H1 (cell line): ENCODE results near the gene SLC7A7. TPM values are rescaled to one million over a fixed set of nuclear protein-coding genes. Genes with fewer than 3 reads are reported as not detected.

Experiments used
- CTCF ChIA-PET: fragments of 300-600 bp; sonication (Branson Sonifier 250); formaldehyde crosslinking; loops from one replicate; lab custom pipeline; 2021; ENCODE audit not compliant: partially characterized antibody; lab: Charles Lee
- POLR2A ChIA-PET: fragments of 300-600 bp; sonication (Branson Sonifier 250); formaldehyde crosslinking; loops from one replicate; lab custom pipeline; 2021; ENCODE audit warnings: inconsistent platforms; ENCODE audit not compliant: partially characterized antibody; lab: Charles Lee
- DNase-seq, 2 experiments: peaks; one replicate each; pipeline versions ENCODE4 v3.0.0 to v3.0.0-alpha.2; 2010 to 2022; ENCODE audit warnings: low spot score in 2 of 2, low read depth in 1 of 2, mixed read lengths in 1 of 2
- FAIRE-seq: peaks from 2 replicates; lab custom pipeline; 2011; peaks lifted over from hg19 to GRCh38; lab: Jason Lieb, UNC
- H2AFZ ChIP-seq: 2 replicates; pipeline ENCODE4 v1.8.1; 2012; ENCODE audit warnings: low read length, inconsistent platforms
- H2AK5ac ChIP-seq: 2 replicates; pipeline ENCODE4 v1.6.1; 2013; ENCODE audit warnings: low read depth, low read length
- H2BK120ac ChIP-seq: replicated peaks from 2 replicates; pipeline ENCODE3; 2013; ENCODE audit warnings: low read depth, low read length, inconsistent platforms
- H2BK12ac ChIP-seq: 2 replicates; pipeline ENCODE4 v1.6.1; 2013; ENCODE audit warnings: low read depth, low read length
- H2BK15ac ChIP-seq: 2 replicates; pipeline ENCODE4 v1.6.1; 2013; ENCODE audit warnings: low read length
- H2BK20ac ChIP-seq: 2 replicates; pipeline ENCODE4 v1.6.1; 2013; ENCODE audit warnings: low read length
- H2BK5ac ChIP-seq: 2 replicates; pipeline ENCODE4 v1.6.1; 2013; ENCODE audit warnings: low read depth, low read length
- H3K14ac ChIP-seq: 2 replicates; pipeline ENCODE4 v1.6.1; 2013; ENCODE audit warnings: inconsistent platforms; ENCODE audit not compliant: insufficient read length
- H3K18ac ChIP-seq: 2 replicates; pipeline ENCODE4 v1.6.1; 2013; ENCODE audit warnings: low read length; ENCODE audit errors: extremely low read depth
- H3K23ac ChIP-seq: 2 replicates; pipeline ENCODE4 v1.6.1; 2013; ENCODE audit warnings: inconsistent platforms; ENCODE audit not compliant: insufficient read length
- H3K23me2 ChIP-seq: 2 replicates; pipeline ENCODE4 v1.6.1; 2013; ENCODE audit warnings: low read depth, low read length
- H3K27ac ChIP-seq: 2 replicates; pipeline ENCODE4 v1.6.1; 2011; ENCODE audit warnings: low read depth, low read length, inconsistent platforms
- H3K27me3 ChIP-seq, 4 experiments: replicated peaks in 1 of 4; 1 replicate in 1 of 4; 2 replicates in 3 of 4; pipeline versions ENCODE4 v1.6.1 to v1.8.1; 2011 to 2013; ENCODE audit warnings: low read length in 3 of 4, mild to moderate bottlenecking in 3 of 4, inconsistent platforms in 2 of 4, mixed read lengths in 2 of 4, moderate library complexity in 1 of 4; ENCODE audit not compliant: control insufficient read depth in 3 of 4, insufficient read depth in 3 of 4; ENCODE audit errors: extremely low read depth in 1 of 4
- H3K36me3 ChIP-seq, 4 experiments: 2 replicates each; pipeline versions ENCODE4 v1.6.1 to v1.8.1; 2011 to 2013; ENCODE audit warnings: mild to moderate bottlenecking in 4 of 4, low read length in 3 of 4, moderate library complexity in 2 of 4, control low read depth in 1 of 4, inconsistent platforms in 1 of 4; ENCODE audit not compliant: insufficient read depth in 4 of 4, control insufficient read depth in 2 of 4
- H3K4ac ChIP-seq: replicated peaks from 2 replicates; pipeline ENCODE3; 2013; ENCODE audit warnings: low read length, low read depth, mixed read lengths, inconsistent platforms; ENCODE audit not compliant: insufficient read length
- H3K4me1 ChIP-seq, 4 experiments: replicated peaks in 1 of 4; 1 replicate in 1 of 4; 2 replicates in 3 of 4; pipeline versions ENCODE4 v1.6.1 to v1.8.1; 2011 to 2013; ENCODE audit warnings: low read length in 3 of 4, inconsistent platforms in 2 of 4, mixed read lengths in 1 of 4; ENCODE audit not compliant: insufficient read depth in 4 of 4, control insufficient read depth in 3 of 4
- H3K4me2 ChIP-seq, 2 experiments: 2 replicates each; pipeline versions ENCODE4 v1.6.1 to v1.8.1; 2011 to 2013; ENCODE audit warnings: low read depth in 2 of 2, low read length in 2 of 2, control low read depth in 1 of 2, inconsistent platforms in 1 of 2, mild to moderate bottlenecking in 1 of 2; ENCODE audit not compliant: insufficient read depth in 1 of 2
- H3K4me3 ChIP-seq, 4 experiments: fragments of 200-600, 300-600 bp in 1 of 4; sonication (generic), shearing (Covaris generic), sonication (Bioruptor Twin) in 1 of 4; 2 replicates each; pipeline versions ENCODE4 v1.5.1 to v1.8.1; 2011 to 2016; ENCODE audit warnings: low read length in 4 of 4, low read depth in 3 of 4, control low read depth in 2 of 4, inconsistent platforms in 2 of 4, mild to moderate bottlenecking in 2 of 4, mixed read lengths in 1 of 4, moderate library complexity in 1 of 4; ENCODE audit not compliant: insufficient read depth in 2 of 4; ENCODE audit errors: extremely low read depth in 1 of 4
- H3K56ac ChIP-seq: replicated peaks from 2 replicates; pipeline ENCODE3; 2013; ENCODE audit warnings: low read depth, mild to moderate bottlenecking, mixed read lengths, low read length, inconsistent platforms; ENCODE audit not compliant: insufficient read length
- H3K79me1 ChIP-seq: 2 replicates; pipeline ENCODE4 v1.6.1; 2013; ENCODE audit warnings: low read depth, low read length, control low read depth
- H3K79me2 ChIP-seq, 2 experiments: 2 replicates each; pipeline versions ENCODE4 v1.6.1 to v1.8.1; 2012 to 2013; ENCODE audit warnings: low read length in 2 of 2, mild to moderate bottlenecking in 2 of 2, inconsistent platforms in 1 of 2; ENCODE audit not compliant: insufficient read depth in 2 of 2, control insufficient read depth in 1 of 2
- H3K9ac ChIP-seq, 4 experiments: replicated peaks in 1 of 4; 1 replicate in 1 of 4; 2 replicates in 3 of 4; pipeline versions ENCODE4 v1.6.1 to v1.8.1; 2011 to 2013; ENCODE audit warnings: low read depth in 3 of 4, low read length in 3 of 4, control low read depth in 2 of 4, mild to moderate bottlenecking in 2 of 4, moderate library complexity in 2 of 4, inconsistent platforms in 1 of 4; ENCODE audit errors: extremely low read depth in 1 of 4
- H3K9me3 ChIP-seq, 2 experiments: 2 replicates each; pipeline versions ENCODE4 v1.6.1 to v1.8.1; 2012 to 2013; ENCODE audit warnings: mild to moderate bottlenecking in 2 of 2, moderate library complexity in 2 of 2, control low read depth in 1 of 2, inconsistent platforms in 1 of 2, low read depth in 1 of 2, low read length in 1 of 2, mixed read lengths in 1 of 2; ENCODE audit not compliant: insufficient read depth in 2 of 2
- H4K20me1 ChIP-seq, 2 experiments: replicated peaks in 1 of 2; 2 replicates each; pipeline versions ENCODE3 to v1.8.1; 2011 to 2013; ENCODE audit warnings: inconsistent platforms in 2 of 2, low read length in 2 of 2, mild to moderate bottlenecking in 1 of 2; ENCODE audit not compliant: insufficient read depth in 2 of 2, control insufficient read depth in 1 of 2
- H4K5ac ChIP-seq: 2 replicates; pipeline ENCODE4 v1.6.1; 2013; ENCODE audit warnings: low read length, low read depth, mixed read lengths, inconsistent platforms; ENCODE audit not compliant: insufficient read length
- H4K8ac ChIP-seq: 2 replicates; pipeline ENCODE4 v1.8.0; 2013; ENCODE audit warnings: mild to moderate bottlenecking, moderate library complexity, low read length, inconsistent platforms; ENCODE audit not compliant: insufficient read depth; ENCODE audit errors: extremely low read depth
- H4K91ac ChIP-seq: replicated peaks from 2 replicates; pipeline ENCODE3; 2013; ENCODE audit warnings: low read length, mixed read lengths, inconsistent platforms; ENCODE audit not compliant: insufficient read length
- BCL11A ChIP-seq, 2 experiments: IDR thresholded peaks; one replicate each; pipeline ENCODE4 v1.6.1; 2011; ENCODE audit warnings: low read depth in 2 of 2, low read length in 2 of 2, mild to moderate bottlenecking in 2 of 2
- CBX5 ChIP-seq: fragments of 300-800, 300-1000 bp; sonication (generic); IDR thresholded peaks from 2 replicates; pipeline ENCODE4 v1.7.1; 2016; ENCODE audit warnings: antibody characterized with exemption, low read length, low read depth
- EGR1 ChIP-seq: IDR thresholded peaks from 2 replicates; pipeline ENCODE4 v1.6.1; 2011; ENCODE audit warnings: low read depth, low read length, borderline replicate concordance
- KDM4A ChIP-seq: IDR thresholded peaks from one replicate; pipeline ENCODE4 v1.7.1; 2012; ENCODE audit warnings: low read depth, mild to moderate bottlenecking, moderate library complexity, low read length, inconsistent platforms; ENCODE audit not compliant: severe bottlenecking
- RFX5 ChIP-seq: IDR thresholded peaks from 2 replicates; pipeline ENCODE4 v1.6.1; 2011; ENCODE audit warnings: low read depth, low read length, improper control_type of control experiment, borderline replicate concordance
- TEAD4 ChIP-seq: IDR thresholded peaks from 2 replicates; pipeline ENCODE4 v1.6.1; 2012; ENCODE audit warnings: low read depth, low read length, inconsistent platforms, mixed read lengths
- WGBS, 2 experiments: shearing (Covaris generic) in 1 of 2; methylation state at CpG; one replicate each; pipeline versions ENCODE4 v1.1.6 to v1.1.7; 2013 to 2015; ENCODE audit warnings: low lambda C conversion rate in 2 of 2, mixed read lengths in 2 of 2, inconsistent platforms in 1 of 2, low coverage in 1 of 2, missing lambda C conversion rate in 1 of 2; ENCODE audit not compliant: insufficient replicate concordance in 2 of 2, insufficient coverage in 1 of 2, insufficient read length in 1 of 2; ENCODE audit errors: extremely low coverage in 1 of 2, missing lambda C conversion rate in 1 of 2; 5-methylcytosine and 5-hydroxymethylcytosine counted together
- polyA plus RNA-seq, 7 experiments: library from polyadenylated mRNA; depleted of rRNA in 3 of 7; stranded (reverse) in 5 of 7; unstranded in 2 of 7; fragments of >200 nt in 5 of 7; fragments of 200-250 nt in 2 of 7; gene quantifications; 1 replicate in 5 of 7; 2 replicates in 1 of 7; 4 replicates in 1 of 7; pipeline versions ENCODE4 v1.2.1 to v1.2.3, GENCODE V29; 2011 to 2013; ENCODE audit warnings: missing spikeins in 2 of 7, mixed read lengths in 2 of 7
- total RNA-seq: library from RNA; stranded (reverse); fragmentation: NEBNext Ultra II Directional; extraction: Animal tissue kit (Norgen Biotek cat#: 25700); gene quantifications from 2 replicates; pipeline ENCODE4 v1.2.1, GENCODE V29; 2021

SLC7A7 gene
- total and polyA plus RNA-seq, 2 of the 8 experiments (the other 6 are each of a cell fraction or from before 2014, with no cell fraction given), result 5.8 to 14.9 TPM

DNA sequence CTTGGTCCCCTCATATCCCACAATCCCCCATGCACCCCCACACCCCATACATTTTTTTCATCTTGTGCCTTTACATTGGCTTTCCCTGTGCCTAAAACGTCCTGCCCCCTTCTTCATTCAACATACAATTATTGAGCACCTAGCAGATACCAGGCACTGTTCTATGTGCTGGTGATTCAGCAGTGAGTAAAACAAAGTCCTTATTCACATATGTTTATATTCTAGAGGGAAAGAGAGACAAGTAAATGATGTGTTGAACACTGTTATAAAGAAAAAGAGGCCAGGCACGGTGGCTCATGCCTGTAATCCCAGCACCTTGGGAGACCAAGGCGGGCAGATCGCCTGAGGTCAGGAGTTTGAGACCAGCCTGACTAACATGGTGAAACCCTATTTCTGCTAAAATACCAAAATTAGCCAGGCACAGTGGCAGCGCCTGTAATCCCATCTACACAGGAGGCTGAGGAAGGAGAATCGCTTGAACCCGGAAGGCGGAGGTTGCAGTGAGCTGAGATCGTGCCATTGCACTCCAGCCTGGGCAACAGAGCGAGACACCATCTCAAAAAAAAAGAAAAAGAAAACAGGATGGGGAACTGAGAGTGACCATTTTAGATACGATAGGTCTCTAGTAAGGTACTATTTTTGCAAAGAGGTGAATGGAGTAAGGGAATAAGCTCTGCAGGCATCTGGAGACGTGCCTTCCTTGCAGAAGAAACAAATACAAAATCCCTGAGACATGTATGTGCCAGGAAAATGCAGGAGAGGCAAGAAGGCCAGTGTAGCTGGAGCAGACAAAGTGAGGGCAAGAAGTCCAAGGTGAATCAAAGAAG, 12.2 kb downstream of the SLC7A7 start:
- Histone ChIP-seq H3K4ac (no peak overlapping the region), H3K9me3 (no peaks in the 10 kb centered on the region), H4K20me1 (no peaks in the 10 kb centered on the region), H3K9ac (no peak overlapping the region), H3K27me3 (no peaks in the 10 kb centered on the region), H3K4me2 (no peak overlapping the region), H2BK15ac (no peak overlapping the region), H3K79me1 (no peaks in the 10 kb centered on the region), H2BK5ac (no peak overlapping the region), H3K79me2 (no peaks in the 10 kb centered on the region), H3K18ac (no peak overlapping the region), H3K4me1 (0 out of 7 replicates have a peak, but pooled peaks cover 0 to 2% (median 0%) of the 10 kb centered on the region in 4 experiments), H4K5ac (no peak overlapping the region), H2BK20ac (no peak overlapping the region), H3K36me3 (no peaks in the 10 kb centered on the region), H3K4me3 (no peak overlapping the region), H3K14ac (no peak overlapping the region), H3K56ac (no peak overlapping the region), H2AFZ (no peak overlapping the region), H4K91ac (no peak overlapping the region), H2AK5ac (no peak overlapping the region), H4K8ac (no peak overlapping the region), H3K23ac (no peak overlapping the region), H3K27ac (no peak overlapping the region), H2BK12ac (no peak overlapping the region), H2BK120ac (no peak overlapping the region), H3K23me2 (no peaks in the 10 kb centered on the region)
- CTCF ChIA-PET, result interaction anchor here (0.7 to 53.1 kb wide), 5 partner anchors 10 to 272 kb away, joined by 3 to 1562 read pairs (median 6); partner anchors contain the start of genes LRP10, MMP14 and REM2
- 88% methylated on average over 12 of the region's 12 CpGs; no CpG with 5 or more reads in 1 of the 2 experiments for WGBS, 2 experiments
- FAIRE-seq (no peak), DNase-seq (no peak)
- TF ChIP-seq CBX5, result no peak
- no peak for TF ChIP-seq TEAD4
- no peak for TF ChIP-seq RFX5
- no peak for TF ChIP-seq EGR1
- no peak for TF ChIP-seq BCL11A (IDR thresholded peaks at IDR 0.05; ENCODE audit: low read depth in 2 of 2, low read length in 2 of 2)
- no peak for TF ChIP-seq KDM4A
- POLR2A ChIA-PET, result interaction anchor here (0.6 to 1.5 kb wide), 3 partner anchors 18 to 86 kb away, joined by 3 to 5 read pairs (median 4); no protein-coding TSS in a partner anchor
